SU-DHL-6 (cell line): ENCODE results near the gene KCNQ1OT1.

Source experiments
- EZH2phosphoT487 ChIP-seq: fragments of 200-600 bp; sonication (generic), shearing (Covaris generic); conservative IDR thresholded peaks from 2 replicates; pipeline ENCODE4 v1.6.1; 2018; ENCODE audit warnings: mild to moderate bottlenecking, antibody characterized with exemption, low read length, moderate library complexity, mixed read lengths
- TF ChIP-seq, protein P1 (sequence below): fragments of 200-600 bp; sonication (generic); IDR thresholded peaks from one replicate; pipeline ENCODE4 v1.5.1; 2017; ENCODE audit warnings: antibody characterized with exemption, mild to moderate bottlenecking, low read length, moderate library complexity; ENCODE audit not compliant: insufficient read depth, poor library complexity, severe bottlenecking

DNA sequence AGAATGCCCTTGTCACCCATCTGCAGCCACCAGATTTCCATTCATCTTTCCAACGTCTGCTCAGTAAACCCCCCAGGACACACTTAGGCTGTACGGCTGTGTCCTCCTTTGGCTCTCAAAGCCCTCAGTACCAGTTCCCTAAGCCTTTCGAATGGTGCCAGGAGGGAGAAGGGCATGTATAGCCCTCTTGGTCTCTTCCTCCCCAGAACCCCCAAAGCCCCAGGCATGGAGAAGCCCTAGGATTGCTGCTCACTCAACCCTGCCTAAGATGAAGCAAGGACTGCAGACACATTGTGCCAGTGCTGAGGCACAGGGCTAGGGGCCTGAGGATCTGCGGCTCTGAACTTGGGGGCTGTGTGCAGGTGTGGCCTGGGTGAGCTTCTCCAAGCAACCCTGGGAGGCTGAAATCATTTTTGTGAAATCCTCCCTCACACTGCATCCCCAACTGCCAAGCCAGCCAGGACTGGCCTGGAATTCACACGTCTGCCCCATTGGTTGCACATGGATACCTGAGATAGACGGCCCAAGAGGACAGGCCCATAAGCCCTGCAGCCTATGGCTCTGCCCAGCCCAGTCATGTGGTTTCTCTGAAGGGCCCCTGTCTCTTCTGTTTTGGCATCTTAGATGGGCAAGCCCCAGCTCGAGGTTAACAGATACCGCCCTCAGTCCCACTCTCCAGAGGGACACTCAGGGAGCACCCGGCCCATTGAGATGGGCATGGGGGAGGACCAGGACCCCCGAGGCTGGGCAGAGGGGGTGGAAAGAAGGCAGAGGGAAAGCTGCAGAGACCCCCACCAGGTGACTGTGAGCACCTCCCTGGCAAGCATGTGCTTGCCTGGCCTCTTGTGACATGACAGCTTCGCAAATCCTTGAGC is 34.0 kb downstream of the KCNQ1OT1 start:
- TF ChIP-seq, protein P1, sequence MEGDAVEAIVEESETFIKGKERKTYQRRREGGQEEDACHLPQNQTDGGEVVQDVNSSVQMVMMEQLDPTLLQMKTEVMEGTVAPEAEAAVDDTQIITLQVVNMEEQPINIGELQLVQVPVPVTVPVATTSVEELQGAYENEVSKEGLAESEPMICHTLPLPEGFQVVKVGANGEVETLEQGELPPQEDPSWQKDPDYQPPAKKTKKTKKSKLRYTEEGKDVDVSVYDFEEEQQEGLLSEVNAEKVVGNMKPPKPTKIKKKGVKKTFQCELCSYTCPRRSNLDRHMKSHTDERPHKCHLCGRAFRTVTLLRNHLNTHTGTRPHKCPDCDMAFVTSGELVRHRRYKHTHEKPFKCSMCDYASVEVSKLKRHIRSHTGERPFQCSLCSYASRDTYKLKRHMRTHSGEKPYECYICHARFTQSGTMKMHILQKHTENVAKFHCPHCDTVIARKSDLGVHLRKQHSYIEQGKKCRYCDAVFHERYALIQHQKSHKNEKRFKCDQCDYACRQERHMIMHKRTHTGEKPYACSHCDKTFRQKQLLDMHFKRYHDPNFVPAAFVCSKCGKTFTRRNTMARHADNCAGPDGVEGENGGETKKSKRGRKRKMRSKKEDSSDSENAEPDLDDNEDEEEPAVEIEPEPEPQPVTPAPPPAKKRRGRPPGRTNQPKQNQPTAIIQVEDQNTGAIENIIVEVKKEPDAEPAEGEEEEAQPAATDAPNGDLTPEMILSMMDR, result no peak
- TF ChIP-seq EZH2phosphoT487, result no peak
